ENCODE measurements around the gene CYB561A3.

Gene CYB561A3

DNA sequence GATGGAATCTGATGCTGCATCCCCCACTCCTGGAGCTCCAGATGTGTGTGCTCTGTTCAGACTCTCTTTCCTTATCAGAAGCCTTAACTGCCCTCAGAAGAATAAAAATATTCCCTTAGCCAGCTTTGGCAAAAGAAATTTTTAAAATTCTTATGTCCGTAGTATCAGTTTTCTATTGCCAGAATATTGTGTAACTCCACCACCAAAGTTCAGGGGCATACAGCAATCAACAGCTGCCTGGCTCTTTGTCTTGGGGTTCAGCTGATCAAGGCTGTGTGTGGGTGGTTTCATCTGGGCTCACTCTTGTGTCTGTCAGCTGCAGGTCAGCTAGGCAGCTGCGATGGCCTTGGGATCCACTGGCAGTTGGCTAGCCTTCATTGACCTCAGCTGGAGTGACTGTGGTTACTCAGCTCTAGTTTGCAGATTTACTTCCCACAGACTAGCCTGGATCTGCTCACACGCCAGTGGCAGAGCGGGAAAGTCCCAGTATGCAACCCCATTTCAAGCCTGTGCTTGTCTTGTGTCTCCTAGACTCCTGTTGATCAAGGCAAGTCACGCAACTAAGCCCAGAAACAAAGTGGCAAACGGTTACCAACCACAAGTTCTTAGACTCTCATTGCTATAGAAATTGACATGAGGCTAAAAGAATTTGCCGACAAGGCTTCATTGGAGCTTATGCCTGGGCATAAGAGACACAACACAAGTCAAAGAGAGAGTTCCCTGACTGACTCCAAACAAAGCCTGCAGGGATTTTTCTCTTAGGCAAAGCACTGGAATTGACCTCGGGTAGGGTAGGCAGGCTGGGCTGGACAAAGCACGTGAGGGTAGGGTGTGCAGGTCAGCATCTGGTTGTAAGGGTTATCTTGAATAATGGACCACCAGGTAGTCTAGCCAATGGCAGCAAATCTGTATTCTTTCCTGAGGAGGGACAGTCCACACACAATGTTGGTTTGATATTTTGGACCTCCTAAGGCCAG is 8.0 kb upstream of the CYB561A3 start:
- DNase-seq = no peak

DNA sequence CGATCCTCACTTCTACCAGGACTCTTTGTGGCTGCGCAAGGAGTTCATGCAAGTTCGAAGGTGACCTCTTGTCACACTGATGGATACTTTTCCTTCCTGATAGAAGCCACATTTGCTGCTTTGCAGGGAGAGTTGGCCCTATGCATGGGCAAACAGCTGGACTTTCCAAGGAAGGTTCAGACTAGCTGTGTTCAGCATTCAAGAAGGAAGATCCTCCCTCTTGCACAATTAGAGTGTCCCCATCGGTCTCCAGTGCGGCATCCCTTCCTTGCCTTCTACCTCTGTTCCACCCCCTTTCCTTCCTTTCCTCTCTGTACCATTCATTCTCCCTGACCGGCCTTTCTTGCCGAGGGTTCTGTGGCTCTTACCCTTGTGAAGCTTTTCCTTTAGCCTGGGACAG is 7.0 kb upstream of the CYB561A3 start:
- no peak for DNase-seq

DNA sequence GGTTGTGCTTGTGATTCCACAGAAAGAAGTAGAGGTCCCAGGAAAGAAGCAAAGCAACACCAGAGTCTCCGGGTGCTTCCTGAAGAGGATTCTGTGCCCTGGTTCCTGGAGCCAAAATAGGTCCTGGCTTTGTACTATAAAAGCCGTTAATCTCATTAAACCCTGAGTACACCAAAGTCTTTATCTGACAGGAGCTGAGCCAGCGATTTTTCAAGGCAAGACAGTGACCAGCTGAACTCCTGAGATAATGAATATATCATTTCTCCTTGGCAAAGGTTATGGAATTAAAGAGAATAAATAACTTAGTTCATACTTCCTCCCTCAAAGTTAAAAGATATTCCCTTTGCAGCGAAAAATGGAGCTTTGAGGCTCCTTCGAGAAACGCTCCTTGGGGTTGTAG is 5.7 kb upstream of the CYB561A3 start:
- no peak for DNase-seq

DNA sequence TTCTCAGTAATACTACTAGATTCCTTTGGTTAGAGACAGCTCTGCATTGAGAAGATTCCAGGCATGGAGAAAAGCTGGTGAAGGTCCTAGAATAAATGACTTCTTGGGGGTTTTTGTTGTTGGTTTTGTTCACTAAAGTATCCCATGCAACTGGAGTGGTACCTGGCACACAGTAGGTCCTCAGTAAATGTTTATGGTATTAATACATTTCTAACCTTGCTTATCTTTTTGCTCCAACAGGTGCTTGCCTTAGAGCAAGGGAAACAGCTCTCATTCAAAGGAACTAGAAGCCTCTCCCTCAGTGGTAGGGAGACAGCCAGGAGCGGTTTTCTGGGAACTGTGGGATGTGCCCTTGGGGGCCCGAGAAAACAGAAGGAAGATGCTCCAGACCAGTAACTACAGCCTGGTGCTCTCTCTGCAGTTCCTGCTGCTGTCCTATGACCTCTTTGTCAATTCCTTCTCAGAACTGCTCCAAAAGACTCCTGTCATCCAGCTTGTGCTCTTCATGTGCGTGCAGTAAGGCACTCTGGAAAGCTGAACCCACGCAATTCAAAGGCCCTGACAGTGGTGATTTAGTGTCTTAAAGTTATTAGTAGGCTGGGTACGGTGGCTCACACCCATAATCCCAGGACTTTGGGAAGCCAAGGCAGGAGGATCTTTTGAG is 2.5 kb upstream of the CYB561A3 start:
- DNase-seq = no peak

DNA sequence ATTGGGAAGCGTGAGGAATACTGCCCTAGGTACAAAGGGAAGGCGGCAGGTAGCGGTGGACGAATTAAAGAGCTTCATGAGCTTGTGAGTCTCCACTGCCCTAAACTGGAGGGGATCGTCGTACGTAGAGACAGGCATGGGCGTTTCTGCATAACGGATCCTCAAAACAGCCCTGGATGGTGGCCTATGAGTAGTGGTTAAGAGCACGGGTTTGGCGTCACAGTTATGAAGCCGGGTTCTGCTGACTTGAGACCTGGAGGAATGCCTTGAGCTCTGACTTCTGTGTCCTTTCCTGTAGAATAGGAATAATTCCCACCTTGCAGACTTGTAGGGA is 827 bp upstream of the CYB561A3 start:
- peak; percentile 81 for DNase-seq

DNA sequence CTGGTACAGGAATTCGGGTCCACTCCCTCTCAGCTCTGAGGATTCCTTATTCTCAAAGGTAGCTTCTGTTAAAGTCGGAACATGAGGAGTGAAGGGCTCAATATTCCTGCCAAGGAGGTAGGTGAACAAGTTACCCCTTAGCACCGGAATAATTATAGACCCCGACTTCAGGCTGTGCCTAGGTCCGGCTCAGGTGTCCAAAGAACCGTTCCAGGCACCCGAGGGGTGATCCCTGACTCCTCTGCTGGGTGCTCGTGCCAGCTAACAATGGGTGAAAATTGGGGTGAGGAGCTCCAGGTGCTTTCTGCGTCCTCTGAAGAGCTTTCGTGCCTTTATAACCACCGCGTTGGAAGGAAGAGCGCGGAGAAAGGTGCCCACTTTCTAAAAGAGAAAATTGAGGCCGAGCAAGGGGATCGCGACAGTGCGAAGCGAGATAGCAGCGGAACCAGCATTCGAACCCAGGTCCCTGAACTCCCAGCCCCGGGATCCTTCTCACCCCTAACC is 393 bp downstream of the CYB561A3 start:
- DNase-seq = peak; percentile 43

DNA sequence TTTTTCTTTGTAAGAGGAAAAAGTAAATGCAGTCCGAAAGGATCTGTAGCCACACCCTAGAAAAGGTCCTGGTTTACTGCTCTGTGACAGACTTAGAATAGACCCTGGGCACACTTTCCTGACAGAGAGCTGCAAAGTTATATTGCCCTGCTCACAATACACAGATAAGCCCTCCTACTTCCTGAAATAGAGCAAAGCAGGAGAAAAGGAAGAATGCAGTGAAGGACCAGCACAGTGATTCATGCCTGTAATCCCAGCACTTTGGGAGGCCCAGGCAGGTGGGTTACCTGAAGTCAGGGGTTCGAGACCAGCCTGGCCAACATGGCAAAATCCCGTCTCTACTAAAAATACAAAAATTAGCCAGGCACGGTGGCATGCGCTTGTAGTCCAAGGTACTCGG is 2.2 kb downstream of the CYB561A3 start:
- no peak for DNase-seq

DNA sequence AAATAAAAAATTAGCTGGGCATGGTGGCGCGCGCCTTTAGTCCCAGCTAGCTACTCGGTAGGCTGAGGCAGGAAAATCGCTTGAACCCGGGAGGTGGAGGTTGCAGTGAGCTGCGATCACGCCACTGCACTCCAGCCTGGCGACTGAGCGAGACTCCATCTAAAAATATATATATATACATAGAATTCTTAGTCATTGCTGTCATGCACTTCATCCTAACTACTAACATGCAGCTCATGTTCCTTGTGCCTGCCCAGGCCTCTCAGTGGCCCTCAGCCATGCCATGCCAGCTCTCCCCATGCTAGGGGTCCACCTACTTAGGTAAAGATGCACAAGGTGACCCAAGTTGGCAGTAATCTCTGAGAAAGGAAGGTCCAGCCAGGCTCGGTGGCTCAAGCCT is 3.1 kb downstream of the CYB561A3 start:
- DNase-seq = no peak

DNA sequence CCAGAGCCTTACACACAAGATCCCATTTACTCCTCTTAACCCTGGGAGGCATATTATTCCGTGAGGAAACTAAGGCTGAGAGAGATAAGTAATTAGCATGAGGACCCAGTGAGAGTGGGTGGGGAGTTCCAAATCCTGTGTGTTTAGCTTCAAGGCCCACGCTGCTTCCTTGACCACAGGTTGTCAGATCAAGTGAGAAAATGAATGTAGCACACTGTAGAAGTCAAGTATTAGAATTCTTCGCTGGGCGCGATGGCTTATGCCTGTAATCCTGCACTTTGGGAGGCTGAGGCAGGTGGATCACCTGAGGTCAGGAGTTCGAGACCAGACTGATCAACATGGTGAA is 3.8 kb downstream of the CYB561A3 start:
- DNase-seq = no peak

DNA sequence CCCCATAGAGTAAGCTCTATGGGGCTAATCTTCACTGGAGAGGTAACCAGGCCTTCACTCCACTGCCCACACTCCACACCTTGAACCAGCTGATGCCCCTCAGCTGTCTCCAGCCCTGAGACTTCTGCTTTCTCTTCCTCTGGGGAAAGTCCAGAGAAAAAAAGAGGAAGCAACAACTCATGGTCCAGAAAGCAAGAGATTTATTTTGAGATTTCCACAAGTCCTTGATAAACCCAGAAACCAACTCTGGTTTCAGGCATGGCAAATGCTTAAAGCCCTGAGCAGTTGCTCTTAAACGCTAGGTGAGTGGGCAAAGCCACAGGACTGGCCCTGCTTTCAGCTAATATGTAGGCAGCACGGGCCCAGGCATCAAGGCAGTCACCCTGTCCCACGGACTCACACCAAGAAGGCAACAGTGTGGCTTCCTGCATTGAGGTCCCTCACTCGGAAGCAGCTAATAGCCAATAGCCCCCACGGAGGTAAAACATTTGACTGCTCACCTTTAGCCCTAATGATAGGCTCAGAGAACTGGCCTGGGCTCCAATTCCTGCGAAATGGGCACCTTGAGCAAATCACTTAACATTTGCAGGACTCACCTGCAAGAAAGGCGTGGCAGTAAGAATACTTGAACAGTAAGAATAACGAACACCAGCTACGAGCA is 4.3 kb downstream of the CYB561A3 start:
- no peak for DNase-seq

DNA sequence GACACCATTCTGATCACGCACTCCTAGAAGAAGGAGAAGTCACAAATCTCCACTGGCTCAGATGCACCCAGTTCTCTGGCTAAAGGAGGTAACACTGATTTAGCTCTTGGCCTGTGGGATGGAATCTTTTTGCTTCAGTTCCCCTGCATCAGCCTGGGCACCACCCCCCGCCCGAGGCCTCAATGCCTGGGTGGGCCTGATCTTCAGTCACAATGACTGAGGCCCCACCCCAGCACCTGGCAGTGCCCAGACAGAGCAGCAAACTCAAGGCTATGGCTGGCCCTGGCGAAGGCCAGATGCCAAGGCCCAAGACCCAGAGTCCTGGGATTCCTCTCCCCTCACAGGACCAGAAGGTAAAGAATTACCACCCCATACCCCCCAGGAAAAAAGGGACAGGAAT is 5.0 kb downstream of the CYB561A3 start:
- no peak for DNase-seq

DNA sequence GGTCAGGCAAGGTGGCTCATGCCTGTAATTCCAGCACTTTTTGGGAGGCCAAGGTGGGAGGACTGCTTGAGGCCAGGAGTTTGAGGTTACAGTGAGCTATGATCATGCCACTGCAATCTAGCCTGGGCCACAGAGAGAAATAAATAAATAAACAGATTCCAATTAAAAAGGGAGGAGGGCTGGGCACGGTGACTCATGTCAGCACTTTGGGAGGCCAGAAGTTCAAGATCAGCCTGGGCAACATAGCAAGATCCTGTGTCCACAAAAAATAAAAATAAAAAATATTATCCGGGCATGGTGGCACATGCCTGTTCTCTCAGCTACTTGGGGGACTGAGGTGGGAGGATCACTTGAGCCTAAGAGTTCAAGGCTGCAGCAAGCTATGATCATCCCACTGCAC is 7.5 kb downstream of the CYB561A3 start:
- no peak for DNase-seq

DNA sequence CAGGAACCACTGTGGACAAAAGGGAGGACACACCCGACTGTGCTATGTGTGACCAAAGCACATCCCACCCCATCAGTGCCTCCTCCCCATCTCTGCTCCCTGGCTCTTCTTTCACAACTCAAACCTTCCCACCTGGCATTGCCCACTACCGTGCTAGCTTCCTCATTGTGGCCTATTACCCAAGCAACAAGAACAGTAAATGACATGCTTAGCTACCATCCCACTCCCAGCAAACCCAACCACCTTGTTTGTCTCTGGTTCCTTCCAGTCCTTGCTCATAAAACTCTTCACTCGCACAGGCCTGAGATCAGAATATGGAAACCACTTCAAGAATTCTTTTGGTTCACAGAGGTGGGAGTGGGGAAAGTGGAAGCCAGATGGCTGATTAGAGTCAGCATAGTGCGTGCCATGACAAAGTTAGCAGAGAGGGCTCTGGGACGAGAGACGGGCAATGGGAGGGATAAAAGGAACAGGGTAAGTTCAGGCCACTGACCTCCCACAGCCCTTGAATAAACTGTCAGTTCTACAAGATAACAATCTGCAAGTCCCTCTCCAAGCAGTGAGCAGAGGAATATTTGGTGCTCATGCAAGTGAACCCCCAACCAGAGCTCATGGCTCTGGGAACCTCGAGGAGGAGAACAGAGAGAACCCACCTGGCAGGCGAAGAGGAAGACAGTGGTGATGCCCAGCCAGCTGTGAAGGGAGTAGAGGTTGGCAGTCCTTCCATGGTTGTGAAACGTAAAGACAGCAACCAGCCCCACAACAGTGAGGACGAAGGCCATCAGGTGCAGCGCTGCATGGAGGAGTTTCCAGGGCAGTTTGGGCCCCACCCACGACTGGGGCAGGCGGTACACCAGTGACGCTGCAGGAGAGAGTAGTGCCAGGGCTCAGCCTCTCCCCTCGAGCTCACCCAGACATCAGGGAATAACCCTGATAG is 8.3 kb downstream of the CYB561A3 start:
- DNase-seq = no peak

DNA sequence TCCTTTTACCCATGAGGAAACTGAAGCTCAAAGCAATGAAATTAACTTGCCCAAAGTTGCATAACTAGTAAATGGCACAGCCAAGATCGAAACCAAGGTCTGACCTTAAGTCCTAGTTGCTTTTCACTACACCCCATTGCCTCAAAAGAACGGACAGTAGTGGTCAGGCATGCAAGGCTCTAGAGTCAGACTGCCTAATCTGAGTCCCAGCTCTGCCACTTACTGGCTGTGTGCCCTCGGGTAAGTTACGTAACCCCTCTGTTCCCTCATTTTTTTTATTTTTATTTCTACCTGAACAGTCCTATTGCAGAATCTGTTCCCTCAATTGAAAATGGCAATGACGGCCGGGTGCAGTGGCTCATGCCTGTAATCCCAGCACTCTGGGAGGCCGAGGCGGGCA is 9.6 kb downstream of the CYB561A3 start:
- DNase-seq = no peak

DNA sequence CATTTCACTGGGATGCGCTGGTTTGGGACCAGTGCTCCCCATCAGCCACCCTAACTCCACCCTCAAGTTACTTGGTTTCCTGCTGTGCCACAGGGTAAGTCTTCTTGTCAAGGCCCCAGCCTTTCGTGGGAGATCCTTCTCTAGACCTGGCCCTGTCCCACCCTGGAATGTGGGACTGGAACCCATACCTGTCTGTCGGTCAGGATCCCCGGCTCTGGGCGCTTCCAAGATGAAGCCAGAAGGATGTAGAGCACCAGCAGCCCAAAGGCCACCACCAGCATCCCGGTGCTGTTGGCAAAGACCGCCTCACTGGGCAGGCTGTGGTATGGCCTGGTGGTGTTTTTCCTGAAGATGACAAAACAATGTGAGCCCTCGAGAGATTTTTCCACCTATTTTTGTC is 10.9 kb downstream of the CYB561A3 start:
- DNase-seq = no peak

DNA sequence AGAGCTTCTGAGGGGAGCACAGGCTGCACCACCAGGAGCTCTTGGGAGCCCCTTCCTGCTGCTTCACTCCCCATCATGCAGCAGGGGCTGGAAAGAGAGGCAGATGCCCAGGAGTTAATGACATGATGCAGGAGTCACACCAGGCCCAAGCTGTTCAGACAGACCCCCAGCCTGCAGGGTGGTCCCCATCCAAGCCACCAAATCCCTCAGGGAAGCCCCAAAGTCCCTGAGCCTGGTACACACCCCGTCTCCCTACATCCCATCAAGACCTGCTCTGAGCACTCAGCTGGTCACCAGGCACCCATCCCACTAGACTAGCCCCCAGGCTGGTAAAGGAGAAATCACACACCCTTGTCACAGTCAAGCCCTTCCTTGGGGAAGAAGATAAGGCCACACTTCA is 11.3 kb downstream of the CYB561A3 start:
- DNase-seq = no peak

DNA sequence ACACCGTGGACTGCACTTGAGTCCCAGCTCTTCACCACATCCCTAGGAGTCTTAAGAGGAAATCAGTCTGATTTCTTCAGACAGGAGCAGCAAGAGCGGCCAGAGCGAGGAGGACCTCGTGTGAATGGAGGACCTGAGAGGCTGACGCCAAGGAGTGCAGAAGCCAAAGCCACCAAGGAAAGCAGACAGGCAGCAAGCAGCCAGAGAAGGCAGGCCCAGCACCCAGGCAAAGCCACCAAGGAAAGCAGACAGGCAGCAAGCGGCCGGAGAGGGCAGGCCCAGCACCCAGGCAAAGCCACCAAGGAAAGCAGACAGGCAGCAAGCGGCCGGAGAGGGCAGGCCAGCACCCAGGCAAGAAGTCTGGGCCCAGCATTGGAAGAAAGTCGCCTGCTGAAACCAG is 11.8 kb downstream of the CYB561A3 start:
- DNase-seq = no peak

DNA sequence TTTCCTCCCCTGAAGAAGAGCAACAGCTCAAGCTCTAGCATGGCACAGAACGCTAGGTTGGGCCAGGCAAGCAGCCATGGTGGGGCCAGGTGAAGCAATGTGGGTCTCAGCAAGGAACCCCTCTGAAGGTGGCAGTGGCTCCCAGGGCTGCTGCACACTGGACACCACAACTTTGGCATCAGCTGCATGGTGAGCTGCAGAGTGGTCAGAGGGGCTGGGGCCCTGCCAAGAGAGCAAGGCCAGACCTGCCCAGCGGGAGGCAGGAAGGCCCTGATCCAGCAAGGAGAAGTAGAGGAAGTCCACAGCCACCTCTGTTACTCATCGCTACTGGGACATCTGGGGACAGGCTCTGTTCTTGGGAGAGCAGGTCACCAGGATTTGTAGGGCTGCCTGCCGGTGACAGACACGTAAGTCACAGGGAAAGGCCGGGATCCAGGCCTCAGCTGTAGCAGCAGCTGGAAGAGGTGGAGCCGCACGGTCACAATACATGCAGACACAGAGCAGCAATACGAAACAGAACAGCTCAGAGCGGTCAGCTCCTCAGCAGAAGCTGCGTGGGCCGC is 12.4 kb downstream of the CYB561A3 start:
- no peak for DNase-seq

DNA sequence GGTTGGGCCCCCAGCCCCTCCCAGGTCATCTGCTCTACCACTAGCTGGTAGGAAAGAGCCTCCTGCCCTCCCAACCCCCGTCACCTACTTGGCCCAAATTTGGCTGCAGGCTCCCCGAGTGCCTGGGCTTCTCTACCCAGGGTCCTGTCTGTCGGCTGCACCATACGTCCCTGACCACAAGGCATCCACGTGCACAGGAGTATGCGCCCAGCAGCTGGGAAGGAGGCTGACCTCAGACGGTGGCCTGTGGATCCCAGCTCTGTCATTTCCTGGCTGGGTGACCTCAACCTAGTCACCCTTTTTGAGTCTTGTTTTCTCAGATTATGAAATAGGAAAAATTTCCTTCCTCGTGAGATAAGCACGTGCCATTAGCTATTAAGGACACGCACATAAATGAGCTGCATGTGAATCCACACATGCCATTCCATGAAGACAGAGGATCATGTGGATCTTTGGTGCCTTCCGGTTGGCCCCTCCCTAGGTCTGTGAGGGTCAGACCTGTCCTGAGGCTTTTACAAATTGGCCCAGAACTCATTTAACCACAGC is 13.7 kb downstream of the CYB561A3 start:
- no peak for DNase-seq

DNA sequence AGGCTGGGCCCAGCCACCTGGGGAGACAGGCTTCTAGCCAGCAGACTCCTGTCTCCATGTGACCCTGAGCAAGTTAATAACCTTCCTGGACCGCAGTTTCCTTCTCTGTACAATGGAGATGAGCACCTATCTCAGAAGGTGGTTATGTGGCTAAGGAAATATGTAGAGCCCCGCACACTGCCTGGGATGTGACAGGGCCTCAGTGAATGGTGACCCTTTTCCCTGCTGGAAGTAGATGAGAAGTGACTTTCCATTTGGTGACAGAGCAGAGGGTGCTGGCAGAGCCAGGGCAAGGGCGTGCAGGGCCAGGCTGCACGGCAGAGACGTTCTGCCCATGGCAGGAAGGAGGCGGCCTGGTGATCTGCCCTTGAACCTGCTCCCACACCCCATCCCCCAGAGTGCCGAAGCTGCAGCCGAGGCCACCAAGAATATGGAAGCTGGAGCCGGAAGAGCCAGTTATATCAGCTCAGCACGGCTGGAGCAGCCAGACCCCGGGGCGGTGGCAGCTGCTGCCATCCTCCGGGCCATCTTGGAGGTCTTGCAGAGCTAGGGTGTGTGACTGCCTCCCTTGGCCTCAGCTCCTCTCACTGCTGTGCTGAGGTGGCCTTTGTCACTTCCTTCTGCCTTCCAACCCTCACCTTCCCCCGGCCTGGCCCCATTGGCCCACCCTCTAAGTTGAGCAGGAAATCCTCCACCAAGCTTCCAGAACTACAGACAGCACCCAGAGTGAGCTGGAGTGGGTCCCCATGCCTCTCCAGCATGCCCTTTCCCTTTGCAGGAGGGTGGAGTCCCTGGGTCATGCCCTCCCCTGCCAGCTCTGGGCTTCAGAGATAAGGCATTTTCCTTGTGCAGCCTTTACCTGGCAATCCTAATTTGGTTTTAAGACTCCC is 15.5 kb downstream of the CYB561A3 start:
- no peak for DNase-seq

DNA sequence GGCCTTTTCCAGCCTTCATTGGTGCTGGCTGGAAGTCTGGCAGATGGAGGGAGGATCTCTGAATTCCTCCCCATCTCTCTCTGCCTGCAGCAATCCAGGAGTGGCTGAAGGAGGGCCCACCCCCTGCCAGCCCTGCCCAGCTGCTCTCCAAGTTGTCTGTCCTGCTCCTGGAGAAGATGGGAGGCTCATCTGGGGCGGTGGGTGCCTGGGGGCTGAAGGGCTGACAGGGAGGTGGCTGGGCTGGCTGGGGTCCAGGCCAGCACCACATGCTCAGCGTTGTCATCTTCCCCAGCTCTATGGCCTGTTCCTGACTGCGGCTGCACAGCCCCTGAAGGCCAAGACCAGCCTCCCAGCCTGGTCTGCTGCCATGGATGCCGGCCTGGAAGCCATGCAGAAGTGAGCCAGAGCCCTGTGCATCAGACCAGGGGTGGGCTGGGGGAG is 16.5 kb downstream of the CYB561A3 start:
- DNase-seq = no peak

Data from NCI-H510A treated with DMSO at 0.1 percent for 48 hours (cell line).